ENCODE data around the gene SDCBP2.

Gene SDCBP2

DNA sequence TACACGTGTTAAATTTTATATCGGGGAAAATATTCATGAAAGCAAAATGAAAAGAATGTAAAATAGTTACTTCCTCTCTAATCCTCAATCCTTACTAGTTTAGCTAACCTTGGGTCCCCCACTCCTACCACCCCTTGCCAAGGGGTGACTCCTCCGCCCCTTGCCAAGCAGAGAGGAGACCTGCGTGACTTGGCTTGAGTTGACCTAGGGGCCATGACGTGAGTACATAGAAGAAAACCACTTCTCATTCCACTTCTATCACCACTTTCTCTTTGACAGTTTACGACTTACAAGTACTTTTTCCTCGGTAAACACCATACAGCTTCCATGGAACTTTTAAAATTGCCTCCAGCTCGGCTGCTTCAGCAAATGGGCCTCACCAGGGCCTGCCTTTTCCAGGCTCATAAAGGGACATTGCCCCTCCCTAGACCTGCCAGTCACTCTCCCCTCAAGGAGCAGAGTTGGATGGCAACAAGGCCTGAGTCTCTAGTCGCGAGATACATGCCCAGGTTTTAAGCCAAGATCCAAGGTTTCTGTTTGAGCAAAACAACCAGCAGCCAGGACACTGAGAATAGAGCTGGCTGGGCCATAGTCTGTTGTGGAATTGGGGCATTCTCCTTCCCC is 29.9 kb downstream of the SDCBP2 start:
- H3K4me1 ChIP-seq (ENCODE audit: insufficient read depth, low read length): no peaks in the 10 kb centered on the region
- no peak overlapping the region for H2AFZ ChIP-seq (ENCODE audit: low read depth, low read length)
- H3K27me3 ChIP-seq (ENCODE audit: insufficient read depth, low read length): peaks cover 7% of the 10 kb centered on the region
- H3K9me3 ChIP-seq (ENCODE audit: low read length): no peaks in the 10 kb centered on the region
- H3K36me3 ChIP-seq (ENCODE audit: insufficient read depth, low read length): no peaks in the 10 kb centered on the region
- no peak overlapping the region for H3K4me3 ChIP-seq (ENCODE audit: low read length)

DNA sequence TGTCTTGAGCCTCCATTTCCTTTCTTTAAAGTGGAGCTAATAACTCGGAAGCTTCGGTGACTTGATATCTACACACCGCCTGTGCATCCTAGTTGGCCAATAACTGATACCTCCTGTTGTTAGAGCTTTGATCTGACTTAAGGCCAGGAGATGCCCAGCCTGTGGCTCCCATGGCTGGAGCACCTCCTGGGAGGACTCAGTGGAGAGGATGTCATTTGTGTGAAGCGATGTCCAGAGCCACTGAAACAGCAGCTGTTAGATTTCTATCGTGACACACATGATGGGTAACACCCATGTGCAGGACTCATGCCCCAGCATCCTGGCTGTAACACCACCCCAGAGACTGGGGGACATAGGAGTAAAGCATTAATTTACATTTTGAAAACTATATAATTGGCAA is 30.8 kb downstream of the SDCBP2 start:
- no peak overlapping the region for H2AFZ ChIP-seq (ENCODE audit: low read depth, low read length)
- no peaks in the 10 kb centered on the region for H3K9me3 ChIP-seq (ENCODE audit: low read length)
- no peaks in the 10 kb centered on the region for H3K36me3 ChIP-seq (ENCODE audit: insufficient read depth, low read length)
- no peaks in the 10 kb centered on the region for H3K4me1 ChIP-seq (ENCODE audit: insufficient read depth, low read length)
- H3K4me3 ChIP-seq (ENCODE audit: low read length): no peak overlapping the region
- H3K27me3 ChIP-seq (ENCODE audit: insufficient read depth, low read length): peaks cover 9% of the 10 kb centered on the region

DNA sequence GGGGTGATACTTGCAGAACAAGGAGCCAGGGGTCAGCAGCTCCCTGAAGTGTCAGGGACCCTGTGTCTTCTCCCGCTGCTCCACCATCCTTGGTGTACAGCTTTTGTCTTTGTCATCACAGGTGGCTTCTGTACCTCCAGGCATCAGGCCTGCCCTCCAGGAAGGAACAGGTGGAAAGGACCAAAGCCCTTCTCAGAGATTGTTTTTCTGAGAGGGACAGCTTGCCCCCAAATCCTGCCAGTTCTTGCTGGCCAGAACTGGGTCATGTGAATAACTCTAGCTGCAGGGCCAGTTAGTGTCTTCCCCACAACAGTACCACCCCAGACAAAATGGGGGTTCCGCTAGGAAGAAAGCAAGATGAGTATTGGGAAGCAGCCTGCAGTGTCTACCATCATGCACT is 31.5 kb downstream of the SDCBP2 start:
- no peaks in the 10 kb centered on the region for H3K36me3 ChIP-seq (ENCODE audit: insufficient read depth, low read length)
- H3K9me3 ChIP-seq (ENCODE audit: low read length): no peaks in the 10 kb centered on the region
- H3K4me3 ChIP-seq (ENCODE audit: low read length): no peak overlapping the region
- H3K4me1 ChIP-seq (ENCODE audit: insufficient read depth, low read length): no peaks in the 10 kb centered on the region
- peaks cover 9% of the 10 kb centered on the region for H3K27me3 ChIP-seq (ENCODE audit: insufficient read depth, low read length)
- H2AFZ ChIP-seq (ENCODE audit: low read depth, low read length): no peak overlapping the region

GRCh38 chr20:1296922-1297321 is 32.0 kb downstream of the SDCBP2 start:
- H3K4me1 ChIP-seq (ENCODE audit: insufficient read depth, low read length): no peaks in the 10 kb centered on the region
- H3K4me3 ChIP-seq (ENCODE audit: low read length): no peak overlapping the region
- H2AFZ ChIP-seq (ENCODE audit: low read depth, low read length): no peak overlapping the region
- H3K36me3 ChIP-seq (ENCODE audit: insufficient read depth, low read length): no peaks in the 10 kb centered on the region
- no peaks in the 10 kb centered on the region for H3K9me3 ChIP-seq (ENCODE audit: low read length)
- peaks cover 13% of the 10 kb centered on the region for H3K27me3 ChIP-seq (ENCODE audit: insufficient read depth, low read length)

DNA sequence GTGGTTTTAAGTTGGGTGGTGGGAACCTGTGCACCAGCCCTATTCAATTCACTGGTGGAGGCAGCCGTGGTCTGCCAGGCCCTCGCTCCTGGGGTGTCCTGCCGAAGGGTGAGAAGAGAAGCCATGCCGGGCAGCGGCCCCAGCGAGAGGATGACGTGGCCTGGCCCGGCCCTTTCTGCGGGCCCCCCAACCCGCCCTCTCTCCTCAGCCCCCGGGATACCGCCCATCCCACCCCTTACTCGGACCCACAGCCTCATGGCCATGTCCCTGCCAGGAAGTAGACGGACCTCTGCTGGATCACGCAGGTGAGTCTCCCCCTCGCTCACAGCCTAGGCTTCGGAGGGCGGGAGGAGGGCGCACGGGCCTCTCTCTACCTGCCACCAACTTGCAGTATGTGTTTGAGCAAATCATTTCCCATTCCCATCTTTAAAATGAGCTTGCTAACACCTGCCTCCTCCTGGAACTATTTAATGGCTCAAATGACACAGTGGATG is 32.8 kb downstream of the SDCBP2 start:
- no peak overlapping the region for H3K4me3 ChIP-seq (ENCODE audit: low read length)
- H3K4me1 ChIP-seq (ENCODE audit: insufficient read depth, low read length): no peaks in the 10 kb centered on the region
- no peak overlapping the region for H2AFZ ChIP-seq (ENCODE audit: low read depth, low read length)
- H3K27me3 ChIP-seq (ENCODE audit: insufficient read depth, low read length): peaks cover 19% of the 10 kb centered on the region
- no peaks in the 10 kb centered on the region for H3K36me3 ChIP-seq (ENCODE audit: insufficient read depth, low read length)
- no peaks in the 10 kb centered on the region for H3K9me3 ChIP-seq (ENCODE audit: low read length)

- peaks cover 21% of the 10 kb centered on the region for H3K27me3 ChIP-seq (ENCODE audit: insufficient read depth, low read length)
- H3K9me3 ChIP-seq (ENCODE audit: low read length): no peaks in the 10 kb centered on the region
- no peaks in the 10 kb centered on the region for H3K4me1 ChIP-seq (ENCODE audit: insufficient read depth, low read length)
- no peak overlapping the region for H2AFZ ChIP-seq (ENCODE audit: low read depth, low read length)
- no peaks in the 10 kb centered on the region for H3K36me3 ChIP-seq (ENCODE audit: insufficient read depth, low read length)
- no peak overlapping the region for H3K4me3 ChIP-seq (ENCODE audit: low read length)
These were observed 33.5 kb downstream of the SDCBP2 start for GRCh38 chr20:1295276-1295930.

DNA sequence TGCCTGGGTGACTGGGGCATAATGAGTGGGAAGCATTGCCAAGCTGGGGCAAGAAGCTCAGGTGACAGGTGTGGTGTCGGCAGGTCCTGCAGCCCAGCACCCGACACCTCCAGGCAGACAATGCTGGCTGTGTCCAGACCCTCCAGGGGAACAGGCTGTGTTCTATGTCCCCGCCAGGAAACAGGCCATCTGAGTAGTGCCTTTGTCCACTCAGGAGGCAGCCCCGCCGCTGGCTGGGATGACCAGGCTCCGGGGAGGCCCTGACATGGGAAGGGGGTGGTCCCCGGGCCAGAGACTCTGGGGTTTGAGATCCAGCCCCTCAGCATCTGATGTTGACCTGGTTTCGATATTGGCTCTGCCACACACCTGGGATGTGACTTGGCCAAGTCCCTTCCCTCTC is 34.4 kb downstream of the SDCBP2 start:
- Histone ChIP-seq H3K9me3 (ENCODE audit: low read length) (no peaks in the 10 kb centered on the region), H3K4me3 (ENCODE audit: low read length) (no peak overlapping the region), H3K36me3 (ENCODE audit: insufficient read depth, low read length) (no peaks in the 10 kb centered on the region), H2AFZ (ENCODE audit: low read depth, low read length) (no peak overlapping the region), H3K4me1 (ENCODE audit: insufficient read depth, low read length) (no peaks in the 10 kb centered on the region), H3K27me3 (ENCODE audit: insufficient read depth, low read length) (peaks cover 21% of the 10 kb centered on the region)

GRCh38 chr20:1293641-1294379 is 35.1 kb downstream of the SDCBP2 start:
- H3K4me1 ChIP-seq (ENCODE audit: insufficient read depth, low read length): no peaks in the 10 kb centered on the region
- H3K27me3 ChIP-seq (ENCODE audit: insufficient read depth, low read length): peaks cover 21% of the 10 kb centered on the region
- no peaks in the 10 kb centered on the region for H3K9me3 ChIP-seq (ENCODE audit: low read length)
- H3K4me3 ChIP-seq (ENCODE audit: low read length): no peak overlapping the region
- H2AFZ ChIP-seq (ENCODE audit: low read depth, low read length): no peak overlapping the region
- H3K36me3 ChIP-seq (ENCODE audit: insufficient read depth, low read length): no peaks in the 10 kb centered on the region

GRCh38 chr20:1292620-1293019 is 36.3 kb downstream of the SDCBP2 start:
- Histone ChIP-seq H3K9me3 (ENCODE audit: low read length) (no peaks in the 10 kb centered on the region), H3K4me3 (ENCODE audit: low read length) (no peak overlapping the region), H3K4me1 (ENCODE audit: insufficient read depth, low read length) (no peaks in the 10 kb centered on the region)

GRCh38 chr20:1291191-1291741 is 37.7 kb downstream of the SDCBP2 start:
- Histone ChIP-seq H3K36me3 (ENCODE audit: insufficient read depth, low read length) (no peaks in the 10 kb centered on the region), H3K4me3 (ENCODE audit: low read length) (no peak overlapping the region), H3K4me1 (ENCODE audit: insufficient read depth, low read length) (no peaks in the 10 kb centered on the region), H3K9me3 (ENCODE audit: low read length) (no peaks in the 10 kb centered on the region), H2AFZ (ENCODE audit: low read depth, low read length) (no peak overlapping the region), H3K27me3 (ENCODE audit: insufficient read depth, low read length) (peaks cover 23% of the 10 kb centered on the region)

More at GRCh38 chr20:1292620-1293019, 36.3 kb downstream of the SDCBP2 start:
- Histone ChIP-seq H3K36me3 (ENCODE audit: insufficient read depth, low read length) (no peaks in the 10 kb centered on the region), H2AFZ (ENCODE audit: low read depth, low read length) (no peak overlapping the region), H3K27me3 (ENCODE audit: insufficient read depth, low read length) (peaks cover 21% of the 10 kb centered on the region)

DNA sequence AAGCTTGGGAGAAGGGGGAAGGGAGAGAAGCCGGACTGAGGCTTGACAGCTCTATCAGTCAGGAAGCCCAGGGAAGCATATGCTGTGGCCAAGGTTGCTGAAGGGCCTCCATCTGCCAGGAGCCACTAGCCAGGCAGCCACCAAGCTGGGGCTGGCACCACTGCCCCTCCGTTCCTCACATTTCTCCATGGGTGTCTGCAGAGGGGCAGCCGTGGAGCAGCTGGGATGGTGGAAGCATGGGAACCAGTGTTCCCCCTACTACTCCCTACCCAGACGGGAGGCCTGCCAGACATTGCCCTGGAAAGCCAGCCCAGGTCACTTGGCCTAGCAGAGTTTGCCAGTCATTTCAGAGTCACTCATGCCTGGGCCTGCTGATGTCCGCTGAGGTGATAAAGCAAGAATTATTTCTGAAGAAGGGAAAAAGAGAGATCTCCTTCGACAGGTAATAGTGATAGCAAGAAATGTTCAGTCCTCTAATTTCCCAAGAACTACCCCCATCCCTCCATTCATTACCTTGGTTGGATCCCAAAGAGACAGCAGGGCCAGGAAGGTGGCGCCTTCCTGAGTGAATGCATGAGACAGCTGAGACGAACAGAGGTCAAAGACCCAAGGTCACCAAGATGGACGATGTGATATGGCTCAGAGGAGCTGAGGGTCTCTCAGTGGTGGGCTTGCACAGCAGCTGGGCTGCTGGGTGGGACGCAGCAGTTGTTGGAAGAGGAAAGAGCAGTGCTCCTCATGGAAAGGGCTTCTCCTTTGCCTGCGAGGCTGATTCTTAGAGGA is 41.0 kb downstream of the SDCBP2 start:
- no peaks in the 10 kb centered on the region for H3K36me3 ChIP-seq (ENCODE audit: insufficient read depth, low read length)
- H3K4me1 ChIP-seq (ENCODE audit: insufficient read depth, low read length): no peaks in the 10 kb centered on the region
- no peak overlapping the region for H2AFZ ChIP-seq (ENCODE audit: low read depth, low read length)
- H3K27me3 ChIP-seq (ENCODE audit: insufficient read depth, low read length): peaks cover 32% of the 10 kb centered on the region
- no peak overlapping the region for H3K4me3 ChIP-seq (ENCODE audit: low read length)
- H3K9me3 ChIP-seq (ENCODE audit: low read length): no peaks in the 10 kb centered on the region

DNA sequence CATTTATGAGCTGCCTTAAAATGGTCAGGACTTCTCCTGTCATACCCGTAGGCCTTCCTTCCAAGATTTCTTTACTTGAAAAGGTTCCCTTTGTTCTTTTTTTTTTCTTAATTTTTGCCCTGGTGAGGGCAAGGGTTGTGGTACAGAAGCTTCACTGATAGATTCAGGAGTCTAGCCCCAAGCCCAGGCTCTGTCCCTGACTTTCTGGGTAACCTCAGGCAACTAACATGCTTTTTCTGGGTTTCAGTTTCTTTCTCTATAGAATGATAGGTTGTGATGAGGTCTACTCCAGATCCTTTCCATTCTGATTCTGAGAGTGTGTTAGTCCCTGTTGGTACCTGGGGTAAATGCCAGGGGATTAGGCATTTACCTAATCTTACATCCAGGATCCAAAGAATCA is 41.6 kb downstream of the SDCBP2 start:
- H3K36me3 ChIP-seq (ENCODE audit: insufficient read depth, low read length): no peaks in the 10 kb centered on the region
- H3K4me1 ChIP-seq (ENCODE audit: insufficient read depth, low read length): no peaks in the 10 kb centered on the region
- H3K27me3 ChIP-seq (ENCODE audit: insufficient read depth, low read length): peaks cover 38% of the 10 kb centered on the region

More for the DNA sequence above, 41.6 kb downstream of the SDCBP2 start:
- H3K9me3 ChIP-seq (ENCODE audit: low read length): no peaks in the 10 kb centered on the region
- H3K4me3 ChIP-seq (ENCODE audit: low read length): no peak overlapping the region
- H2AFZ ChIP-seq (ENCODE audit: low read depth, low read length): no peak overlapping the region
